ENCODE data around the gene G6PC2.

The G6PC2 gene

GRCh38 chr2:168949324-168949723, 48.2 kb downstream of the G6PC2 start:
- DNase-seq: no peak

- DNase-seq: no peak
These were observed 50.8 kb downstream of the G6PC2 start for GRCh38 chr2:168951871-168952270.

DNA sequence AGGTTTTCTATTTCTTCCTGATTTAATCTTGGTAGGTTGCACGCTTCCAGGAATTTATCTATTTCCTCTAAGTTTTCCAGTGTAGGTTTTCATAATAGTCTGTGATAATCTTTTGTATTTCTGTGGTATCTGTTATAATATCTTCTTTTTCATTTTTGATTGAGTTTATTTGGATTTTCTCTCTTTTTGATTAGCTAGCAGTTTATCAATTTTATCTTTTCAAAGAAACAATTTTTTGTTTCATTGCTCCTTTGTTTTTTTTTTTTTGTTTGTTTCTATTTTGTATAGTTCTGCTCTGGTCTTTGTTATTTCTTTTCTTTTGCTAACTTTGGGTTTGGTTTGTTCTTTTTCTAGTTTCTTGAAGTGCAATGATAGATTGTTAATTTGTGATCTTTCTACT, 51.3 kb downstream of the G6PC2 start:
- no peak for DNase-seq

GRCh38 chr2:168954256-168954655, 53.2 kb downstream of the G6PC2 start:
- DNase-seq: no peak

DNA sequence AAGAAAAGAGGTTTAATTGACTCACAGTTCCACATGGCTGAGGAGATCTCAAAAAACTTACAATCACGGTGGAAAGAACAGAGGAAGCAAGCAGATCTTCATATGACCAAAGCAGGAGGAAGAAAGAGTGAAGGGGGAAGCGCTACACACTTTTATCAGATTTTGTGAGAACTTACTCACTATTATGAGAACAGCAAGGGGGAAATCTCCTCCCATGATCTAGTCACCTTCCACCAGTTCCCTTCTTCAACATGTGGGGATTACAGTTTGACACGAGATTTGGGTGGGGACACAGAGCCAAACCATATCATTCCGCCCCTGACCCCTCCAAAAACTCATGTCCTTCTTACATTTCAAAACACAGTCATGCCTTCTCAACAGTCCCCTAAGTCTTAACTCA, 54.2 kb downstream of the G6PC2 start:
- no peak for DNase-seq

GRCh38 chr2:168956392-168956791, 55.3 kb downstream of the G6PC2 start:
- no peak for DNase-seq

All from SW 1271 (cell line).